Smooth muscle cell (in vitro differentiated cells): ENCODE measurements around the gene POR. TPM values are rescaled to one million over a fixed set of nuclear protein-coding genes. Genes with fewer than 3 reads are reported as not detected.

Experiments
- DNase-seq: peaks from one replicate; lab custom pipeline; 2025; ENCODE audit not compliant: unreplicated experiment; lab: John Stamatoyannopoulos, UW
- H2AFZ ChIP-seq: fragments of 200-600 bp; sonication (generic); 2 replicates; pipeline ENCODE4 v1.6.0; 2016; ENCODE audit warnings: antibody characterized with exemption, low read depth, mild to moderate bottlenecking
- H3F3A ChIP-seq: fragments of 200-600 bp; sonication (generic); 2 replicates; pipeline ENCODE4 v1.6.0; 2017; ENCODE audit warnings: antibody characterized with exemption, low read depth
- H3K27ac ChIP-seq: fragments of 200-600 bp; sonication (generic); 2 replicates; pipeline ENCODE4 v1.5.1; 2016; ENCODE audit warnings: low read depth, mild to moderate bottlenecking
- H3K27me3 ChIP-seq: fragments of 200-600 bp; sonication (generic); 2 replicates; pipeline ENCODE4 v1.6.1; 2016; ENCODE audit warnings: low read depth, mild to moderate bottlenecking
- H3K36me3 ChIP-seq: fragments of 200-600 bp; sonication (generic); 2 replicates; pipeline ENCODE4 v1.5.1; 2016; ENCODE audit warnings: low read depth
- H3K4me1 ChIP-seq: fragments of 200-600 bp; sonication (generic); 2 replicates; pipeline ENCODE4 v1.5.1; 2016; ENCODE audit warnings: low read depth
- H3K4me2 ChIP-seq: fragments of 200-600 bp; sonication (generic); 2 replicates; pipeline ENCODE4 v1.6.0; 2016; ENCODE audit warnings: mild to moderate bottlenecking
- H3K4me3 ChIP-seq: fragments of 200-600 bp; sonication (generic); 2 replicates; pipeline ENCODE4 v1.5.1; 2016; ENCODE audit warnings: mild to moderate bottlenecking
- H3K79me2 ChIP-seq: fragments of 200-600 bp; sonication (generic); 2 replicates; pipeline ENCODE4 v1.6.0; 2016; ENCODE audit warnings: low read depth, mild to moderate bottlenecking
- H3K9ac ChIP-seq: fragments of 200-600 bp; sonication (generic); 2 replicates; pipeline ENCODE4 v1.6.0; 2016; ENCODE audit warnings: low read depth
- H3K9me3 ChIP-seq: fragments of 200-600 bp; sonication (generic); replicated peaks from 2 replicates; pipeline ENCODE4 v1.5.1; 2016; ENCODE audit warnings: low read depth
- H4K20me1 ChIP-seq: fragments of 200-600 bp; sonication (generic); 2 replicates; pipeline ENCODE4 v1.6.0; 2016; ENCODE audit warnings: low read depth
- WGBS: methylation state at CpG from one replicate; pipeline ENCODE4 v1.1.7; 2016; ENCODE audit warnings: low lambda C conversion rate; 5-methylcytosine and 5-hydroxymethylcytosine counted together
- polyA plus RNA-seq: library from polyadenylated mRNA; unstranded; fragments of >200 nt; fragmentation: Nextera tagmentation; extraction: Ambion mirVana; gene quantifications from 2 replicates; pipeline ENCODE4 v1.2.1, GENCODE V29; 2016
- total RNA-seq: library from RNA; depleted of rRNA; stranded (reverse); fragments of >200 nt; gene quantifications from 2 replicates; pipeline ENCODE4 v1.2.3, GENCODE V29; 2014
- TF ChIP-seq, protein P1 (sequence below): fragments of 200-600 bp; sonication (generic); IDR thresholded peaks from 2 replicates; pipeline ENCODE4 v1.5.1; 2017; ENCODE audit warnings: borderline replicate concordance, mild to moderate bottlenecking, antibody characterized with exemption; ENCODE audit not compliant: insufficient read depth, poor library complexity, severe bottlenecking

POR gene
- total and polyA plus RNA-seq, 2 experiments from 2014 or later, result 46.7 to 52.7 TPM

GRCh38 chr7:75988568-75989499 lies 73.9 kb downstream of the POR start:
- H3K36me3 ChIP-seq, result no peaks in the 10 kb centered on the region

DNA sequence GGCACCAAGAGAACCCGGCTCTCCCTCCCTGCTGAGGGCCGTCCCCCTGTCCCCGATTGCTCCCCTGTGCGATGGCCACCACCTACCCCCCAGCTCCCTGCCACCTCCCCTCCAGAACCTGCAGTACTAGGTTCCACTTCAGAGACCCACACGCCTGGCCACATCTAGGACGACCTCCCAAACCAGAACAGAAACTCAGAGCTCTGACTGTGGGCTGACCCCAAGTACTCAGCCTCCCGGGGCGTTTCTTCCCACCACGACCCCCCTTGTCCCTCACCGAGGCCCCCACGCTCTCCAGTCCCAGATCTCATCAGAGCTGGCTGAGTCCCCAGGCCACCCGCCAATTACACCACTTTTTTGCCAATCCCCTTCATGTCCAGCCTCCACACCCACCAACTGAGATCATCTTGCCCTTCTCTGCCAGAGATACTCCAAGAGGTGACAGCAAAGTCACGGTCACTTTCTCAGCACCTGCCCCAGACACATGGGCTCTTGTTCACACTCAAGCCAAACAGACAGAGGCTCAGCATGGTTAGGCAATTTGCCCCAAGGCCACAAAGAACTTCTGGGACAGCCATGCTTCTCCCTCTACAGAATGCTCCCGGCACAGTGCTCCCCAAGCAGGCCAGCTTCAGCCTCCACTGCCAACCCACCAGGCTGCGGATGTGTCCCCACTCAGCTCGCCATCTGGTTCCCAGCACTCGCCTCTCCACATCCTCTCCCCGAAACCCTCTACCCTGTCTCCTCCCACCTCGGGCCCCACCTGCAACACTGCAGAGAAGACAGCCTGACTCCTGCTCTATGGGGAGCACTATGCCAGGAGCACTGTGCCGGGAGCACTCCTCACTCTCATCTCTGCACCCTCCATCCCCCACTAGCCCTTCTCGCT lies 74.8 kb downstream of the POR start:
- H3K9me3 ChIP-seq, result no peaks in the 10 kb centered on the region
- no peak overlapping the region for H2AFZ ChIP-seq
- H3K79me2 ChIP-seq, result no peaks in the 10 kb centered on the region
- H3K9ac ChIP-seq, result no peak overlapping the region
- no peaks in the 10 kb centered on the region for H3K36me3 ChIP-seq
- H3K27ac ChIP-seq, result no peak overlapping the region
- no peaks in the 10 kb centered on the region for H3F3A ChIP-seq
- no peaks in the 10 kb centered on the region for H4K20me1 ChIP-seq
- H3K4me2 ChIP-seq, result no peak overlapping the region
- no peak for DNase-seq
- peaks cover 6% of the 10 kb centered on the region for H3K4me1 ChIP-seq
- H3K27me3 ChIP-seq, result no peaks in the 10 kb centered on the region
- whole genome bisulfite sequencing, result 84% methylated on average over 17 of the region's 21 CpGs
- no peak overlapping the region for H3K4me3 ChIP-seq
- TF ChIP-seq, protein P1, sequence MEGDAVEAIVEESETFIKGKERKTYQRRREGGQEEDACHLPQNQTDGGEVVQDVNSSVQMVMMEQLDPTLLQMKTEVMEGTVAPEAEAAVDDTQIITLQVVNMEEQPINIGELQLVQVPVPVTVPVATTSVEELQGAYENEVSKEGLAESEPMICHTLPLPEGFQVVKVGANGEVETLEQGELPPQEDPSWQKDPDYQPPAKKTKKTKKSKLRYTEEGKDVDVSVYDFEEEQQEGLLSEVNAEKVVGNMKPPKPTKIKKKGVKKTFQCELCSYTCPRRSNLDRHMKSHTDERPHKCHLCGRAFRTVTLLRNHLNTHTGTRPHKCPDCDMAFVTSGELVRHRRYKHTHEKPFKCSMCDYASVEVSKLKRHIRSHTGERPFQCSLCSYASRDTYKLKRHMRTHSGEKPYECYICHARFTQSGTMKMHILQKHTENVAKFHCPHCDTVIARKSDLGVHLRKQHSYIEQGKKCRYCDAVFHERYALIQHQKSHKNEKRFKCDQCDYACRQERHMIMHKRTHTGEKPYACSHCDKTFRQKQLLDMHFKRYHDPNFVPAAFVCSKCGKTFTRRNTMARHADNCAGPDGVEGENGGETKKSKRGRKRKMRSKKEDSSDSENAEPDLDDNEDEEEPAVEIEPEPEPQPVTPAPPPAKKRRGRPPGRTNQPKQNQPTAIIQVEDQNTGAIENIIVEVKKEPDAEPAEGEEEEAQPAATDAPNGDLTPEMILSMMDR, result no peak

More at GRCh38 chr7:75988568-75989499, 73.9 kb downstream of the POR start:
- no peak for DNase-seq
- no peak overlapping the region for H3K4me2 ChIP-seq
- no peaks in the 10 kb centered on the region for H4K20me1 ChIP-seq
- H3K27me3 ChIP-seq, result no peaks in the 10 kb centered on the region
- H3F3A ChIP-seq, result no peaks in the 10 kb centered on the region
- H2AFZ ChIP-seq, result no peak overlapping the region
- no peak overlapping the region for H3K9ac ChIP-seq
- H3K9me3 ChIP-seq, result no peaks in the 10 kb centered on the region
- no peak overlapping the region for H3K4me3 ChIP-seq
- H3K27ac ChIP-seq, result no peak overlapping the region
- 86% methylated on average over 7 of the region's 31 CpGs for whole genome bisulfite sequencing
- TF ChIP-seq, protein P1, result no peak
- H3K79me2 ChIP-seq, result no peaks in the 10 kb centered on the region
- H3K4me1 ChIP-seq, result peaks cover 6% of the 10 kb centered on the region

DNA sequence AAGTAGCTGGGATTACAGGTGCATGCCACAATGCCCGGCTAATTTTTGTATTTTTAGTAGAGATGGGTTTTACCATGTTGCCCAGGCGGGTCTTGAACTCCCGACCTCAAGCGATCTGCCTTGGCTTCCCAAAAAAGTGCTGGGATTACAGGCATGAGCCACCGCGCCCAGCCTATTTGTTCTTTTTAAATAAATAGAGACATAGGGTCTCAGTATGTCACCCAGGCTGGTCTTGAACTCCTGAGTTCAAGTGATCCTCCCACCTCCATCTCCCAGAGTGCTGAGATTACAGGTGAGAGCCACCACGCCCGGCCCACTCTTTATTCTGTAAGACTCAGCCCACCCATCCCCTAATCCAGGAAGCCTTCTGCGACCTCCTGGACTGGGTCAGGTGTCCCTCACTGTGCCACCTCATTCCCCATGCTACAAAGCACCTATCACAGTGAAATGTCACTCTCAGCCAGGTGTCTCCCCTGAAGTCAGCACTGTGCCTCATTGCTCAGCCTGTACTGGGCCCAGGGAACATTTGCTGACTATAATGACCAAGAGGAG lies 76.7 kb downstream of the POR start:
- Histone ChIP-seq H3K4me2 (no peak overlapping the region), H3K27me3 (no peaks in the 10 kb centered on the region), H3K4me3 (no peak overlapping the region), H3K27ac (no peak overlapping the region), H3K79me2 (no peaks in the 10 kb centered on the region), H3K9me3 (no peaks in the 10 kb centered on the region), H3F3A (no peaks in the 10 kb centered on the region), H2AFZ (no peak overlapping the region), H3K9ac (no peak overlapping the region), H3K4me1 (peaks cover 6% of the 10 kb centered on the region), H4K20me1 (no peaks in the 10 kb centered on the region), H3K36me3 (no peaks in the 10 kb centered on the region)
- DNase-seq, result no peak
- 94% methylated on average over 9 of the region's 9 CpGs for WGBS
- TF ChIP-seq, protein P1, result no peak
